Amniotic epithelial cell (primary cell): ENCODE data around the gene SC5D.

Experiments
- DNase-seq: peaks from one replicate; pipeline ENCODE4 v3.0.0-alpha.2; 2010; ENCODE audit warnings: low read depth

SC5D gene

GRCh38 chr11:121293288-121293594 is 670 bp downstream of the SC5D start:
- no peak for DNase-seq

GRCh38 chr11:121295246-121296029 is 2.9 kb downstream of the SC5D start:
- DNase-seq = no peak

- DNase-seq = no peak
Measured at GRCh38 chr11:121297872-121298271, 5.3 kb downstream of the SC5D start.

- no peak for DNase-seq
Measured at GRCh38 chr11:121298774-121299173, 6.2 kb downstream of the SC5D start.

GRCh38 chr11:121299417-121299816 is 6.8 kb downstream of the SC5D start:
- no peak for DNase-seq

- peak; percentile 8 for DNase-seq
Measured at GRCh38 chr11:121300313-121300971, 7.9 kb downstream of the SC5D start.

- DNase-seq = peak; percentile 11
Measured at GRCh38 chr11:121300972-121301699, 8.6 kb downstream of the SC5D start.

- DNase-seq = peak; percentile 2
Measured at GRCh38 chr11:121304759-121305158, 12.2 kb downstream of the SC5D start.

GRCh38 chr11:121308816-121309215 is 16.2 kb downstream of the SC5D start:
- no peak for DNase-seq

GRCh38 chr11:121309688-121310087 is 17.1 kb downstream of the SC5D start:
- DNase-seq = no peak

- DNase-seq = no peak
Measured at GRCh38 chr11:121310908-121311307, 18.3 kb downstream of the SC5D start.

GRCh38 chr11:121311373-121311772 is 18.8 kb downstream of the SC5D start:
- no peak for DNase-seq

GRCh38 chr11:121312483-121312882 is 19.9 kb downstream of the SC5D start:
- no peak for DNase-seq

- DNase-seq = peak; percentile 55
Measured at GRCh38 chr11:121318848-121319834, 26.6 kb downstream of the SC5D start.

GRCh38 chr11:121321614-121322243 is 29.2 kb downstream of the SC5D start:
- no peak for DNase-seq

- no peak for DNase-seq
Measured at GRCh38 chr11:121323046-121323607, 30.6 kb downstream of the SC5D start.

GRCh38 chr11:121326230-121326629 is 33.7 kb downstream of the SC5D start:
- no peak for DNase-seq

GRCh38 chr11:121327553-121327952 is 35.0 kb downstream of the SC5D start:
- DNase-seq = no peak

- DNase-seq = no peak
Measured at GRCh38 chr11:121328176-121328966, 35.8 kb downstream of the SC5D start.

- no peak for DNase-seq
Measured at GRCh38 chr11:121328967-121329679, 36.6 kb downstream of the SC5D start.
